ENCODE results near the gene SKI.

Gene SKI

DNA sequence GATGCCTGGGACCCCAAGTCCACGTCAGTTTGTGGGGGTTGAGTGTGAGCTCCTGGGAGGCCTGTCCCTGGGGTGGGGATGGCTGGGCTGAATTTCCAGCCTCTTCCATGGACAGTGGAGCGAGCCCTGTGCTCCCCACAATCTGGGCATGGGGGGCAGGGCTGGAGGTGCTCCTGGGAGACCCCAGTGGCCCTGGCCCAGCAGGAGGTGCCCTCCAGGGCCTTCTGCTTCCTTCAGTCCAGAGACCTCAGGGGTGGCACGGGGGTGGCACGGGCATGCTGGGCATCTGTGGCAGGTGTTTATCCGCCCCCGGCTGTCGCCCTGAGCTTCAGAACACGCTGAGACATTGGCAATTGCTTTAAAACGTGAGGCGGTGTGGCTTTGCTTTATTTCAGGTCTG is 122.4 kb downstream of the SKI start:
- no peak overlapping the region for H3K4me3 ChIP-seq (ENCODE audit: low read depth in 1 of 2, low read length in 2 of 2)
- H3K9ac ChIP-seq (ENCODE audit: low read length) = no peak overlapping the region
- H3K27me3 ChIP-seq (ENCODE audit: control insufficient read depth in 1 of 2, insufficient read depth in 2 of 2, low read length in 2 of 2) = no peaks in the 10 kb centered on the region
- H3K9me3 ChIP-seq (ENCODE audit: low read length) = no peaks in the 10 kb centered on the region
- H3K27ac ChIP-seq (ENCODE audit: low read depth, low read length) = no peak overlapping the region
- no peaks in the 10 kb centered on the region for H3K36me3 ChIP-seq (ENCODE audit: insufficient read depth, low read length)
- H3K4me1 ChIP-seq (ENCODE audit: insufficient read depth, low read length) = peaks cover 11% of the 10 kb centered on the region

DNA sequence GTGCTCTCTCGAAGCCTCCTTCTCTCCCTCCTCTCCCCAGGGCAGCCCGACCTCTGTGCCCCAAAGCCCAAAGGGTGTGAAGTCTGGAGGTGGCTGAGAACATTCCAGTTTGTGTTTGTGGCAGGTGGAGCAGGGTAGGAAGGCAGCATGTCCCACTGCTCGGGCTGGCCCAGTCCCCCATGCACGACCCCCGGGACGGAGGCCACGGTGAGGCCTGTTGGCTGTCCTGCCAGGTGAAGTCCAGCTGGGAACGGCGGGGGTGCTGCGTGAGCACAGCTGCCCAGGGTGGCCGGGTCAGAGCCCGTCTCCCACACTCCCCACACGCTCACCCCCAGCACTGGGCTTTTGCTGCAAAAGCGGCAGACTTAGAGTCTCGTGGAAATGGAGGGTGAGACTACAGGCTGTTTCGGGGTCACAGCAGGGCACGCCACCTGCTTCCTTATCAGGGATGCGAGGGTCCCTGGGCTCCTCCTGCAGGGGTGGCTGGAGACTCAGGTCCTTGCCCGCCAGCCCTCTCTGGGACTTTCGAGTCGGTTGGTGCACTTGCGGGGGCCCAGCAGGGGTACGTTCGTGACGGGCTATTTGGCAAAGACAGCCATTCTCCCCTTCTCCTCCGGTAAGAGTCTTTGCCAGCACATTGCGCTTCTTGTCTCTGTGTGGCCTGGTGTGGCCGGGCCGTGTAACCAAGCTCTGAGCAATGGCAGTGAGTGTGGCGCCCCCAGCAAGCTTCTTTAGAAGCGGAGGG is 123.0 kb downstream of the SKI start:
- Histone ChIP-seq H3K4me1 (ENCODE audit: insufficient read depth, low read length) (peaks cover 11% of the 10 kb centered on the region), H3K4me3 (ENCODE audit: low read depth in 1 of 2, low read length in 2 of 2) (no peak overlapping the region), H3K9me3 (ENCODE audit: low read length) (no peaks in the 10 kb centered on the region), H3K36me3 (ENCODE audit: insufficient read depth, low read length) (no peaks in the 10 kb centered on the region), H3K27me3 (ENCODE audit: control insufficient read depth in 1 of 2, insufficient read depth in 2 of 2, low read length in 2 of 2) (no peaks in the 10 kb centered on the region), H3K27ac (ENCODE audit: low read depth, low read length) (no peak overlapping the region), H3K9ac (ENCODE audit: low read length) (no peak overlapping the region)

DNA sequence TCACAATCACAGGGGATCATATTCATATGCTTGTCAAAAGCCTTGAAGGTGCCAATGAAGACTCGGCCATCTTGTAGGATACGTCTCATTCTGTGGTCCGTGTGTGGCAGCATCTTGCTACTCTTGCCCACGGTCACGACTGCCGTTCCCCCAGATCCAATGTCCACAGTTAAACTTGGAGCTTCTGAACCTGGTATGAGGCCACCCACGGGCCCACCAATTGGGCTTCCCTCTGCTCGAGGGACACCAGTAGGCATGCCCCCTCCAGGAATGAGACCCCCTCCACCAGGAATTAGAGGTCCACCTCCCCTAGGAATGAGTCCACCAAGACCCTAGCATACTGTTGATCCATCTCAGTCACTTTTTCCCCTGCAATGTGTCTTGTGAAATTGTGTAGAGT is 123.6 kb downstream of the SKI start:
- H3K4me3 ChIP-seq (ENCODE audit: low read depth in 1 of 2, low read length in 2 of 2) = no peak overlapping the region
- no peaks in the 10 kb centered on the region for H3K9me3 ChIP-seq (ENCODE audit: low read length)

DNA sequence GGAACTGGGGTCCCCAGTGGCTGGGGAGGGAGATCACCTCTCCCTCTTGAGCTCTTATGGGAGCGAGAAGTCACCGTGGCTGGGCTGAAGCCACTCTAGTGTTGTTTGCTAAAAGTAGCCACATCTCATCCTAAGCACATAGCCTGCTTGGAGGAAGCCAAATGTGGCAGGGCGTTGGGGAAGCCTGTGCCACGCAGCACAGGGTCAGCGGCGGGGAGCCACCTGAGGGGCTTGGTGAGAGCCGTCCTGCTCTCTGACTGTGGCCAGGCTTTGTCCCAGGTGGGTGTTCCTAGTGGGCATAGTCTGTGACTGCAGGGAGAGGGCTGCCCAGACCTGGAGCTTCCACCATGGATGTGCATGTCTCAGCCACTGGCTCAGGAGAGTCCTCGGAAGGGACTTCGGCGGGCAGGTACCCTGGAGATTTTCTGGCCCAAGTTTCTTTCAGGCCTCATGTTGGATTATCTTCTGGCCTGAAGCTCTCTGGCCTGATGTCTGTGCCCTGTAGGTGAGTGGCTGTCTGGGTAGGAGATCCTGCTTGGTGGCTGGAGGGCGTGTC is 124.3 kb downstream of the SKI start:
- H3K27ac ChIP-seq (ENCODE audit: low read depth, low read length) = no peak overlapping the region

More for the DNA sequence above, 123.6 kb downstream of the SKI start:
- Histone ChIP-seq H3K27me3 (ENCODE audit: control insufficient read depth in 1 of 2, insufficient read depth in 2 of 2, low read length in 2 of 2) (no peaks in the 10 kb centered on the region), H3K9ac (ENCODE audit: low read length) (no peak overlapping the region), H3K36me3 (ENCODE audit: insufficient read depth, low read length) (no peaks in the 10 kb centered on the region), H3K4me1 (ENCODE audit: insufficient read depth, low read length) (peaks cover 11% of the 10 kb centered on the region), H3K27ac (ENCODE audit: low read depth, low read length) (no peak overlapping the region)

DNA sequence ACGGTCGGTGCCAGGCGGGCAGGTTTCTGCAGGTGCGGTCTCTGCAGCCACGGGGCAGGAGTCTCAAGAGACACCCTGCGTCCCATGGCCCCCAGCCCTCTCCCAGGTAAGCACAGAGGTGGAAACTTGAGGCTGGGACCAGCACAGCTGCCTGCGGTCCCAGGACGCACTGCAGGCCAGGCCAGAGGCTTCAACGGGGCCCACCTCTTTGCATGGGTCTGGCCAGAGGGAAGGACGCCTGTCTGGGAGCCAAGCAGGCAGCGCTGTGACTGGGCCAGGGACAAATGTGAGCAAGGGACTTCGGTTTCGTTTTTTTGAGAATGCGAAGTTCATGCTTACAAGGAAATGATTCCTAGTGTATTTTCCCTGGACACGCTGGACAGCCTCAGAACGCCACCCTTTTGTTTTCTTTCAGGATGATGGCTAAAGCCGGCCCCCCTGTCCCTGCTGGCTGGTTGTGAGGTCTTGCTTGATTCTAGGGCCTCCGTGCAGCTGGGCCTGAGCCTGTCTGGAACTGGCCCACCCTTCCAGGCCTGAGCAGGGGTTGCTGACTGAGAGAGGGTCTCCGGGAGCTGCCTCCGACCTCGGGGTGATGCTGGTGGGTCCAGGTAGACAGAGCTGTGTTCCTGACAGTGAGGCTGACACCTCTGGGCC is 124.9 kb downstream of the SKI start:
- Histone ChIP-seq H3K9ac (ENCODE audit: low read length) (no peak overlapping the region), H3K27me3 (ENCODE audit: control insufficient read depth in 1 of 2, insufficient read depth in 2 of 2, low read length in 2 of 2) (no peaks in the 10 kb centered on the region), H3K4me3 (ENCODE audit: low read depth in 1 of 2, low read length in 2 of 2) (no peak overlapping the region), H3K36me3 (ENCODE audit: insufficient read depth, low read length) (no peaks in the 10 kb centered on the region), H3K27ac (ENCODE audit: low read depth, low read length) (no peak overlapping the region), H3K9me3 (ENCODE audit: low read length) (no peaks in the 10 kb centered on the region), H3K4me1 (ENCODE audit: insufficient read depth, low read length) (peaks cover 11% of the 10 kb centered on the region)

More for the DNA sequence above, 124.3 kb downstream of the SKI start:
- Histone ChIP-seq H3K9me3 (ENCODE audit: low read length) (no peaks in the 10 kb centered on the region), H3K9ac (ENCODE audit: low read length) (no peak overlapping the region), H3K36me3 (ENCODE audit: insufficient read depth, low read length) (no peaks in the 10 kb centered on the region), H3K4me3 (ENCODE audit: low read depth in 1 of 2, low read length in 2 of 2) (no peak overlapping the region), H3K4me1 (ENCODE audit: insufficient read depth, low read length) (peaks cover 11% of the 10 kb centered on the region), H3K27me3 (ENCODE audit: control insufficient read depth in 1 of 2, insufficient read depth in 2 of 2, low read length in 2 of 2) (no peaks in the 10 kb centered on the region)

DNA sequence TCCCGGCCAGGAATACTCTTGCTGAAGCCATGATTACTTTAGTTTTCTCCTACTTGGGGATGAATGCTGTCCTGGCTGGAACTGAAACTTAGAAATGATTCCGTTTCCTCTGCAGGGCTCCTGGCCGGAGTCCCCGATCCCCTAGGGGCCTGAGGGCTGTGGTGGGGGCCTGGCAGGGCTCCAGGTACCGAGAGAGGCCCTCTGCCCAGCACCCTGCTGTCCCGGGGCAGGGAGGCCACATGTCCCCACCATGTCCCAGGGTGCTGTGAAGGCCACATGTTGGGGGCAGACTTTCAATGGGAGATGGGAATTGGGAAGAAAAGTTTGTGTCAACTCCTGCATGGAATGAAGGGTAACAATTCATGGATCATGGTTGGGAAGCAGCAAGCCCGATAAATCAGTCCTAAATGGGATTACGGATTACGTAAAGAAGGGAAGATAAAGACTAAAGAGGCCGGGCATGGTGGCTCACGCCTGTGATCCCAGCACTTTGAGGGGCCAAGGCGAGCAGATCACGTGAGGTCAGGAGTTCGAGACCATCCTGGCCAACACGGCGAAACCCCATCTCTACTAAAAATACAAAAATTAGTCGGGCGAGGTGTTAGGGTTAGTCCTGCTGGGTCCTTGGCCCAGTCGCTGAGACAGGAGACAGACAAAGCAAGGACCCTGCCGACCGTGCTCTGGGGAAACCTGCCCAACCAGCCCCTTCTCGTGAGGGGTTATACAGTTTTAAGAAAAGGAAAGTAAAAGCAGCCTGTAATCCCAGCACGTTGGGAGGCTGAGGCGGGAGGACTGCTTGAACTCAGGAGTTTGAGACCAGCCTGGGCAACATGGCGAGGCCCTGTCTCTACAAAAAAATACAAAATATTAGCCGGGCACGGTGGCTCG is 125.7 kb downstream of the SKI start:
- H3K27me3 ChIP-seq (ENCODE audit: control insufficient read depth in 1 of 2, insufficient read depth in 2 of 2, low read length in 2 of 2) = no peaks in the 10 kb centered on the region
- H3K9me3 ChIP-seq (ENCODE audit: low read length) = no peaks in the 10 kb centered on the region
- H3K36me3 ChIP-seq (ENCODE audit: insufficient read depth, low read length) = no peaks in the 10 kb centered on the region
- no peak overlapping the region for H3K27ac ChIP-seq (ENCODE audit: low read depth, low read length)
- peaks cover 11% of the 10 kb centered on the region for H3K4me1 ChIP-seq (ENCODE audit: insufficient read depth, low read length)
- no peak overlapping the region for H3K9ac ChIP-seq (ENCODE audit: low read length)
- no peak overlapping the region for H3K4me3 ChIP-seq (ENCODE audit: low read depth in 1 of 2, low read length in 2 of 2)

DNA sequence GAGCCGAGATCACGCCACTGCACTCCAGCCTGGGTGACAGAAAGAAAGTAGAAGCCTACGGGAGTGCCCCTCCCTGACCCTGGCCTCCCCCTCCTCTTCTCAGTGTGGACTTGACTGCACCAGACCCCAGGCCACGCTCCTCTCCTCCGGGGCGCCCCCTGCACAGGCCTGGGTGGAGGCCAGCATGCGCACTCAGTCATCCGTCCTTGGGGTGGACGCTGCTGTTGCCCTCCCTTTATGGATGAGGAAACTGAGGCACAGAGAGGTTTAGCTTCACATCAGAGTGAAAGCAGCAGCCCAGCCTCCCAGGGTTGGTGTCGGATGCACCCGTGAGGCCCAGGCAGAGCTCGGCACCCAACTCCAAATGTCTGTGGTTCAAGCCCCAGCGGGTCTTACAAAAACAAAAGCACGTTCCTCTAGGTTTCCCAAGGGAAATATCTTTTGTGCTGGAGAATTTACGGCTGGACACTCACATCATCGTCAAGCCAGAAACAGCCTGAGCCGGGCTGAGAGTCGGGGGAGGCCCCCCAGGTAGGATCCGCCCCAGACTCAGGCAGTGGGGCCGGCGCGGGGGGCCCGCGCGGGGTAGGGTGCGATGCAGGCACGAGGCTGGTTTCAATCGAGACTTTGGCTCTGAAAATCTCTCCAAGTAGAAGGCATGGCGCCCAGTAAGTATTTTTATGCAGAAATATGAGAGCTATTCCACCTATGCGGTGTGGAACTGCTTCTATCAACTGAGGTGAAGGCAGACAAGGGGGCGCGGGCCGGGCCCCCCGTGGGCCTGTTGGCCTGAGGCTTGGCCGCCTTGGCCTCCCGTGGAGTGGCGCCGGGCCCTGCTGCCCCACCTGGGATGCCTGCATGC is 126.6 kb downstream of the SKI start:
- no peak overlapping the region for H3K4me3 ChIP-seq (ENCODE audit: low read depth in 1 of 2, low read length in 2 of 2)
- peaks cover 11% of the 10 kb centered on the region for H3K4me1 ChIP-seq (ENCODE audit: insufficient read depth, low read length)
- H3K27me3 ChIP-seq (ENCODE audit: control insufficient read depth in 1 of 2, insufficient read depth in 2 of 2, low read length in 2 of 2) = no peaks in the 10 kb centered on the region
- no peaks in the 10 kb centered on the region for H3K36me3 ChIP-seq (ENCODE audit: insufficient read depth, low read length)
- no peak overlapping the region for H3K27ac ChIP-seq (ENCODE audit: low read depth, low read length)
- no peaks in the 10 kb centered on the region for H3K9me3 ChIP-seq (ENCODE audit: low read length)
- no peak overlapping the region for H3K9ac ChIP-seq (ENCODE audit: low read length)

DNA sequence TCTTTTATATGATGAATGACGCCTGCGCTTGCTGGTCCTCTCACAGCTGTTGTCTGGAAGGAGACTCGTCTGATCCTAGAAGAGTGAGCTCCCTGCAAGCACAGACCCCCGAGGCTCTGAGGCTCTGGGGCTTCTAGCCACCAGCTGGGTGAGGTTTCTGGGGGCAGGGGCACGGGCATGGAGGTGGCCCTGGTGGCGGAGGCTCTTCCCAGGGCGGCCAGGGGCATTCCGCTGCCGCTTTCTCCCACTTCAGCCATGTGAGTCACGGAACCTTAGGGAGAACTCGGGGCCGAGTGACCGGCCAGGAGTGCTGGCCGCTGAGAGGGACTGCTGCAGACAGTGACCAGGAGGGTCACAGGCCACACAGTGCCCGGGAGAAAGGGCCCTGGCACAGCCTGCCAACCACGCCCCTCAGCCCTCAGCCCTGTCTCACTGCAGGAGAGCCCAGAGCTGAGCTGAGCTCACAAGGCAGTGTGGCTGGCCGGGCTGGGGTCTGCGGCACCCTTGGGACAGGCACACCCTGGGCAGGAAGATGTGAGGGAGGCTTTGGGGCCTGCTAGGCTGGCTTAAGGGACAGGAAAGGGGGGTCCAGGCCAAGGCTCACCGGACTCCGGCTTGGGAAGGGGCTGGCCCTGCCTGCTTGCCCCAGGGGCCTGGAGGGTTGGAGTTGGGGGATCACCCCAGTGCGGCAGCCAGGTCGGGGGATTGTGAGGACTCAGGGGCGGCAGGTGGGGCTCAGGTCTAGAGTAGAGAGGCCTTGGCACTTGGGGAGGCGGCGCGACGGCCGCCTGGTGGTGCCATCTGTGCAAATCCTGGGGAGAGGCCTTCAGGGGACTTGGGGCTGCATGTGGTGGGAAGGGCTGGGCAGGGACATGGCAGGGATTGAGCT is 127.5 kb downstream of the SKI start:
- Histone ChIP-seq H3K9ac (ENCODE audit: low read length) (no peak overlapping the region), H3K4me3 (ENCODE audit: low read depth in 1 of 2, low read length in 2 of 2) (no peak overlapping the region), H3K36me3 (ENCODE audit: insufficient read depth, low read length) (no peaks in the 10 kb centered on the region), H3K27me3 (ENCODE audit: control insufficient read depth in 1 of 2, insufficient read depth in 2 of 2, low read length in 2 of 2) (no peaks in the 10 kb centered on the region), H3K27ac (ENCODE audit: low read depth, low read length) (no peak overlapping the region), H3K9me3 (ENCODE audit: low read length) (no peaks in the 10 kb centered on the region), H3K4me1 (ENCODE audit: insufficient read depth, low read length) (peaks cover 13% of the 10 kb centered on the region)

DNA sequence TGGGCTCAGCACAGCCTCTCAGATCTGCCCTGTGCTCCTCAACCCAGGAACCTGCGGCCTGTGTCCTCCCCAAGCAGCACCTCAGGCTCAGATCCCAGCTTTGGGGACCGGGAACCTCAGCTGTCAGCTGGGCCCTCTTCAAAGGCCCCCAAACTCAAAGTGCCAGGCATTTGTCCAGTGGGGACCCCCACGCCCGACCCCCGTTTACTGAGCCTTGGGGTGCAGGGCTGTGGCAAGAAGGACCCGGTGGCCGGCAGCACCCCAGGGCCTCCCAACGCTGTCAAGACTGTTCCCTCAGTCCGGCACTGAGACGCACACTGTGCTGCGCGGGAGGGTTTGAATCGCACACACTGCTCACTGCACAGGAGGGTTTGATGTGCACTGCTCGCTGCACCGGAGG is 128.3 kb downstream of the SKI start:
- Histone ChIP-seq H3K27ac (ENCODE audit: low read depth, low read length) (no peak overlapping the region), H3K36me3 (ENCODE audit: insufficient read depth, low read length) (no peaks in the 10 kb centered on the region), H3K4me3 (ENCODE audit: low read depth in 1 of 2, low read length in 2 of 2) (no peak overlapping the region), H3K9ac (ENCODE audit: low read length) (no peak overlapping the region), H3K27me3 (ENCODE audit: control insufficient read depth in 1 of 2, insufficient read depth in 2 of 2, low read length in 2 of 2) (no peaks in the 10 kb centered on the region), H3K4me1 (ENCODE audit: insufficient read depth, low read length) (peaks cover 19% of the 10 kb centered on the region), H3K9me3 (ENCODE audit: low read length) (no peaks in the 10 kb centered on the region)
